GM13977 (cell line): ENCODE data around the gene GPR78.

Experiments used
- DNase-seq: peaks from one replicate; pipeline ENCODE4 v3.0.0; 2012; ENCODE audit warnings: low spot score
- CTCF ChIP-seq: IDR thresholded peaks from 2 replicates; pipeline ENCODE4 v1.5.1; 2012; ENCODE audit warnings: mild to moderate bottlenecking, control low read depth; ENCODE audit not compliant: insufficient read depth; ENCODE audit errors: extremely low read depth, missing control alignments
- in situ Hi-C: fragments of 300-500 bp; cut with MboI; formaldehyde crosslinking; loops from one replicate; pipeline ENCODE4 v1.12.0; 2022; ENCODE audit warnings: low sequenced_read_pairs, low pct_unique_long_range_greater_than_20kb, mixed read lengths, inconsistent platforms; ENCODE audit not compliant: unreplicated experiment

The GPR78 gene

GRCh38 chr4:8580321-8581093, at the start of gene GPR78:
TSS of gene GPR78 (plus strand) at chr4:8580392. CDS start at chr4:8580983, 591 bp downstream.
- peak; percentile 82 for DNase-seq
- no peak for TF ChIP-seq CTCF
- in situ Hi-C loops: loop anchor here (25.0 kb wide), 1 partner anchor 118 kb away; no protein-coding TSS in a partner anchor

GRCh38 chr4:8532245-8532781, 47.9 kb upstream of the GPR78 start:
- no peak for DNase-seq
- TF ChIP-seq CTCF: no peak
- in situ Hi-C loops: no loop called here

GRCh38 chr4:8533274-8533865, 46.8 kb upstream of the GPR78 start:
- no peak for TF ChIP-seq CTCF
- in situ Hi-C loops: no loop called here
- peak; percentile 49 for DNase-seq

GRCh38 chr4:8534129-8534528, 46.1 kb upstream of the GPR78 start:
- no peak for TF ChIP-seq CTCF
- peak; percentile 70 for DNase-seq

GRCh38 chr4:8534611-8535010, 45.6 kb upstream of the GPR78 start:
- TF ChIP-seq CTCF: no peak
- no peak for DNase-seq
- in situ Hi-C loops: no loop called here

More at GRCh38 chr4:8534129-8534528, 46.1 kb upstream of the GPR78 start:
- in situ Hi-C loops: no loop called here

- no peak for TF ChIP-seq CTCF
- no peak for DNase-seq
- in situ Hi-C loops: no loop called here
These were observed 43.7 kb upstream of the GPR78 start for GRCh38 chr4:8536467-8536866.
